Endothelial cell of umbilical vein (primary cell): Measurements from ENCODE around the gene SERPINA12. TPM values are rescaled to one million over a fixed set of nuclear protein-coding genes. Genes with fewer than 3 reads are reported as not detected.

ENCODE experiments used
- BruUV-seq: library from RNA; stranded (reverse); fragments of 400-500 nt; replicated peaks from 2 replicates; lab custom pipeline; 2021; lab: Mats Ljungman, UMichigan
- CTCF ChIA-PET: fragments of 300-600, 350-600 bp; sonication (Branson Sonifier 250); formaldehyde crosslinking; loops from one replicate; lab custom pipeline; 2021; ENCODE audit warnings: antibody characterized with exemption, inconsistent platforms; lab: Charles Lee
- POLR2A ChIA-PET: fragments of 300-600, 350-600 bp; sonication (Branson Sonifier 250); formaldehyde crosslinking; loops from one replicate; lab custom pipeline; 2021; ENCODE audit warnings: antibody characterized with exemption, inconsistent platforms; lab: Charles Lee
- DNase-seq: peaks from one replicate; pipeline ENCODE4 v3.0.0-alpha.2; 2011; ENCODE audit warnings: low read depth, low spot score
- FAIRE-seq: peaks from 2 replicates; lab custom pipeline; 2011; peaks lifted over from hg19 to GRCh38; lab: Jason Lieb, UNC
- H2AFZ ChIP-seq: 2 replicates; pipeline ENCODE4 v1.6.0; 2012; ENCODE audit warnings: low read depth, low read length, control low read depth, inconsistent platforms
- H3K27ac ChIP-seq: 2 replicates; pipeline ENCODE4 v1.5.1; 2011; ENCODE audit warnings: low read depth, mild to moderate bottlenecking, control low read depth, low read length, moderate library complexity; ENCODE audit not compliant: insufficient read depth
- H3K27me3 ChIP-seq, 2 experiments: 2 replicates each; pipeline versions ENCODE4 v1.6.0 to v1.6.1; 2011; ENCODE audit warnings: low read length in 2 of 2, mixed read lengths in 1 of 2; ENCODE audit not compliant: control insufficient read depth in 2 of 2, insufficient read depth in 2 of 2
- H3K36me3 ChIP-seq, 2 experiments: 2 replicates in 1 of 2; 3 replicates in 1 of 2; pipeline ENCODE4 v1.5.1; 2011; ENCODE audit warnings: low read length in 2 of 2, mild to moderate bottlenecking in 1 of 2, moderate library complexity in 1 of 2; ENCODE audit not compliant: control insufficient read depth in 2 of 2, insufficient read depth in 2 of 2; ENCODE audit errors: extremely low read depth in 1 of 2
- H3K4me1 ChIP-seq: 3 replicates; pipeline ENCODE4 v1.5.1; 2011; ENCODE audit warnings: mild to moderate bottlenecking, low read length; ENCODE audit not compliant: control insufficient read depth, insufficient read depth; ENCODE audit errors: extremely low read depth
- H3K4me2 ChIP-seq: 2 replicates; pipeline ENCODE4 v1.6.1; 2011; ENCODE audit warnings: low read length, control low read depth, mixed read lengths; ENCODE audit not compliant: insufficient read depth
- H3K4me3 ChIP-seq, 3 experiments: fragments of 200-600 bp in 1 of 3; sonication (generic), shearing (Covaris generic) in 1 of 3; replicated peaks in 1 of 3; 2 replicates each; pipeline ENCODE4 v1.5.1; 2011 to 2016; ENCODE audit warnings: control low read depth in 3 of 3, low read length in 3 of 3, mild to moderate bottlenecking in 2 of 3, inconsistent platforms in 1 of 3, low read depth in 1 of 3, moderate library complexity in 1 of 3; ENCODE audit not compliant: insufficient read depth in 1 of 3
- H3K79me2 ChIP-seq: 2 replicates; pipeline ENCODE4 v1.6.0; 2012; ENCODE audit warnings: low read length, inconsistent platforms; ENCODE audit not compliant: control insufficient read depth, insufficient read depth
- H3K9ac ChIP-seq: replicated peaks from 2 replicates; pipeline ENCODE3; 2011; ENCODE audit warnings: low read length, control low read depth; ENCODE audit not compliant: insufficient read depth; ENCODE audit errors: extremely low read depth
- H3K9me1 ChIP-seq: replicated peaks from 3 replicates; pipeline ENCODE4 v1.6.0; 2011; ENCODE audit warnings: mild to moderate bottlenecking, low read length; ENCODE audit not compliant: control insufficient read depth, insufficient read depth; ENCODE audit errors: extremely low read depth
- H3K9me3 ChIP-seq: replicated peaks from 2 replicates; pipeline ENCODE4 v1.5.1; 2012; ENCODE audit warnings: low read length, inconsistent platforms; ENCODE audit not compliant: control insufficient read depth, insufficient read depth
- H4K20me1 ChIP-seq: replicated peaks from 2 replicates; pipeline ENCODE3; 2011; ENCODE audit warnings: mild to moderate bottlenecking, low read length; ENCODE audit not compliant: control insufficient read depth, insufficient read depth; ENCODE audit errors: extremely low read depth
- CTCF ChIP-seq, 2 donors: IDR thresholded peaks; 1 replicate in 1 of 2; 2 replicates in 1 of 2; pipeline ENCODE4 v1.5.1; 2011; ENCODE audit warnings: low read length in 2 of 2, mild to moderate bottlenecking in 2 of 2, moderate library complexity in 2 of 2, control low read depth in 1 of 2, inconsistent platforms in 1 of 2, low read depth in 1 of 2; ENCODE audit not compliant: insufficient read depth in 1 of 2; ENCODE audit errors: extremely low read depth in 1 of 2
- EZH2 ChIP-seq: IDR thresholded peaks from 2 replicates; pipeline ENCODE4 v1.6.1; 2012; ENCODE audit warnings: borderline replicate concordance, low read depth, mild to moderate bottlenecking, moderate library complexity, low read length, inconsistent platforms; ENCODE audit not compliant: severe bottlenecking
- FOS ChIP-seq: IDR thresholded peaks from 2 replicates; pipeline ENCODE4 v1.6.1; 2011; ENCODE audit warnings: mild to moderate bottlenecking, low read length, moderate library complexity, borderline replicate concordance; ENCODE audit not compliant: insufficient read depth
- GATA2 ChIP-seq: IDR thresholded peaks from 2 replicates; pipeline ENCODE4 v1.7.0; 2011; ENCODE audit warnings: low read depth, mild to moderate bottlenecking, moderate library complexity, mixed read lengths, low read length; ENCODE audit not compliant: insufficient read length, insufficient read depth
- JUN ChIP-seq: IDR thresholded peaks from 2 replicates; pipeline ENCODE4 v1.6.1; 2011; ENCODE audit warnings: borderline replicate concordance, low read depth; ENCODE audit not compliant: insufficient read length, insufficient read depth
- MAX ChIP-seq: IDR thresholded peaks from 2 replicates; pipeline ENCODE4 v1.6.1; 2011; ENCODE audit not compliant: insufficient read depth, insufficient read length
- MYC ChIP-seq: IDR thresholded peaks from one replicate; pipeline ENCODE4 v1.6.1; 2011; ENCODE audit warnings: mild to moderate bottlenecking, low read depth, low read length
- POLR2A ChIP-seq: IDR thresholded peaks from 2 replicates; pipeline ENCODE4 v1.6.1; 2012; ENCODE audit warnings: low read depth, mild to moderate bottlenecking, control low read depth, low read length
- POLR2AphosphoS5 ChIP-seq: IDR thresholded peaks from 2 replicates; pipeline ENCODE4 v1.6.1; 2012; ENCODE audit warnings: low read depth, mild to moderate bottlenecking, control low read depth, low read length, moderate library complexity; ENCODE audit not compliant: insufficient read depth
- dilution Hi-C: fragments of 300-500 bp; cut with MboI; formaldehyde crosslinking; loops from one replicate; pipeline ENCODE4 v1.15.0; 2019; ENCODE audit warnings: low sequenced_read_pairs; ENCODE audit not compliant: extremely low pct_ligation_motif_present
- intact Hi-C: fragments of 100-400 bp; cut with micrococcal nuclease; formaldehyde crosslinking; loops from one replicate; pipeline ENCODE4 v1.10.0; 2022
- polyA plus RNA-seq, 4 experiments: library from polyadenylated mRNA; depleted of rRNA in 3 of 4; stranded (reverse) in 3 of 4; unstranded in 1 of 4; fragments of >200 nt; gene quantifications; 2 replicates each; pipeline versions ENCODE4 v1.2.1 to v1.2.3, GENCODE V29; 2011 to 2012; ENCODE audit warnings: missing spikeins in 1 of 4
- total RNA-seq: library from RNA; stranded (reverse); gene quantifications from 2 replicates; pipeline ENCODE4 v1.2.3, GENCODE V29; 2021

Gene SERPINA12
- total and polyA plus RNA-seq, 2 donors (not counting 3 experiments of a cell fraction or from before 2014, with no cell fraction given): not detected

GRCh38 chr14:94501588-94502516 lies 7.4 kb downstream of the SERPINA12 start:
- FAIRE-seq: no peak
- Histone ChIP-seq H3K4me3 (no peak overlapping the region), H3K9me1 (no peaks in the 10 kb centered on the region), H3K27me3 (no peaks in the 10 kb centered on the region), H3K27ac (no peak overlapping the region), H3K9ac (no peak overlapping the region), H3K79me2 (no peaks in the 10 kb centered on the region), H3K4me2 (no peak overlapping the region), H4K20me1 (no peaks in the 10 kb centered on the region), H3K36me3 (no peaks in the 10 kb centered on the region), H2AFZ (no peak overlapping the region), H3K4me1 (no peaks in the 10 kb centered on the region), H3K9me3 (peaks cover 2% of the 10 kb centered on the region)
- TF ChIP-seq MYC (no peak), JUN (no peak), EZH2 (no peak), GATA2 (no peak), FOS (no peak), POLR2AphosphoS5 (no peak), MAX (no peak), POLR2A (no peak), CTCF (IDR thresholded peaks at IDR 0.05; ENCODE audit: extremely low read depth in 1 of 2, insufficient read depth in 1 of 2, low read depth in 1 of 2, low read length in 2 of 2) (no peak)
- ChIA-PET CTCF (no interaction called here), POLR2A (no interaction called here)
- BruUV-seq: no TSS peak
- dilution Hi-C loops (no loop called here), intact Hi-C loops (no loop called here)
- DNase-seq: no peak
